ENCODE data around the gene GPATCH1.

GPATCH1 gene

GRCh38 chr19:33048806-33049676 lies 31.9 kb upstream of the GPATCH1 start:
- no peak for ATAC-seq (replicated peaks; ENCODE audit: extremely low read depth, poor library complexity, severe bottlenecking)
- Mint-ChIP-seq H3K27me3 (no peaks in the 10 kb centered on the region), H3K4me1 (no peaks in the 10 kb centered on the region), H3K36me3 (ENCODE audit: insufficient read depth) (no peaks in the 10 kb centered on the region), H3K27ac (ENCODE audit: low read depth) (no peak overlapping the region), H3K9me3 (no peaks in the 10 kb centered on the region), H3K4me3 (no peak overlapping the region)
- DNase-seq (ENCODE audit: low spot score in 2 of 2) = no peak

DNA sequence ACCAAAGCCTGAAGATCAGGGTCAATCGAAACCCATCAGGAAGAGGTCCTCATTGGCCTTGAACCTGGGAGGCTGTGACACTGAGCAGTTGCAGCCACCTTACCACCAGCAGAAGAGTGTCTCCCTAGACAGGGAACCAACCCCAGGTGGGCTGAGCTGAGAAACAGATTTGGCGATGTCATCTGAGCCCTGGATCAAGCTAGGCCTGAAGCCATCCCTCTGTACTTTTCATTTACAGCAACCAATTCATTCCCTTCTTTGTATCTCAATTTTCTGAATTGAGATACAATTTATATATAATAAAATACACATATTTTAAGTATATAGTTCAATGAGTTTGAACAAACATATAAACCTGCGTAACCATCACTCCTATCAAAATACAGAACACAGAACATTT lies 30.9 kb upstream of the GPATCH1 start:
- no peaks in the 10 kb centered on the region for H3K27me3 Mint-ChIP-seq
- no peak for ATAC-seq (replicated peaks; ENCODE audit: extremely low read depth, poor library complexity, severe bottlenecking)
- H3K4me1 Mint-ChIP-seq = no peaks in the 10 kb centered on the region
- no peaks in the 10 kb centered on the region for H3K36me3 Mint-ChIP-seq (ENCODE audit: insufficient read depth)
- H3K27ac Mint-ChIP-seq (ENCODE audit: low read depth) = no peak overlapping the region
- H3K4me3 Mint-ChIP-seq = no peak overlapping the region
- H3K9me3 Mint-ChIP-seq = no peaks in the 10 kb centered on the region
- no peak for DNase-seq (ENCODE audit: low spot score in 2 of 2)

- no peak for ATAC-seq (replicated peaks; ENCODE audit: extremely low read depth, poor library complexity, severe bottlenecking)
- H3K36me3 Mint-ChIP-seq (ENCODE audit: insufficient read depth) = no peaks in the 10 kb centered on the region
- DNase-seq (ENCODE audit: low spot score in 2 of 2) = no peak
- H3K4me3 Mint-ChIP-seq = no peak overlapping the region
- no peaks in the 10 kb centered on the region for H3K9me3 Mint-ChIP-seq
- H3K4me1 Mint-ChIP-seq = no peaks in the 10 kb centered on the region
- H3K27me3 Mint-ChIP-seq = no peaks in the 10 kb centered on the region
- H3K27ac Mint-ChIP-seq (ENCODE audit: low read depth) = no peak overlapping the region
Observed at GRCh38 chr19:33052352-33052972, 28.5 kb upstream of the GPATCH1 start.

DNA sequence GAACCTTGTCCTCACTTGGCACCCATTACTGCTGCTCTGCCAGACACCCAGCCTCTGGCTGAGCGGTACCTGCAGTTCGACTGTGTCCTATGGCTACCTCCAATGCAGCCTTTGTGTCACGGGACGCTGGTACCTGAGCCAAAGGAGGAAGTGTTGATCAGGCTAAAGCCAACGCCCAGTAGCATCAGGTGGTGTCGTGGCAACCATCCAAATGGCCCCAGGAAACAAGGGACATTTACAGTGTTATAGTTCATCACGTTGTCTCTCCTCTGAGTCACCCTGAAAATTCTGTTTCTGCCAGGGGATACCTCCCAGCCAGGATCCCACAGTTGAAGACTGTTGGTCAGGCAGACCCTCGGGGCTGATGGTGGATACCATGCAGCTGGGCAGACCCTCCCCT lies 26.4 kb upstream of the GPATCH1 start:
- Mint-ChIP-seq H3K4me3 (no peak overlapping the region), H3K27me3 (no peaks in the 10 kb centered on the region), H3K36me3 (ENCODE audit: insufficient read depth) (no peaks in the 10 kb centered on the region), H3K4me1 (no peaks in the 10 kb centered on the region), H3K27ac (ENCODE audit: low read depth) (no peak overlapping the region), H3K9me3 (no peaks in the 10 kb centered on the region)
- DNase-seq (ENCODE audit: low spot score in 2 of 2) (no peak), ATAC-seq (replicated peaks; ENCODE audit: extremely low read depth, poor library complexity, severe bottlenecking) (no peak)

DNA sequence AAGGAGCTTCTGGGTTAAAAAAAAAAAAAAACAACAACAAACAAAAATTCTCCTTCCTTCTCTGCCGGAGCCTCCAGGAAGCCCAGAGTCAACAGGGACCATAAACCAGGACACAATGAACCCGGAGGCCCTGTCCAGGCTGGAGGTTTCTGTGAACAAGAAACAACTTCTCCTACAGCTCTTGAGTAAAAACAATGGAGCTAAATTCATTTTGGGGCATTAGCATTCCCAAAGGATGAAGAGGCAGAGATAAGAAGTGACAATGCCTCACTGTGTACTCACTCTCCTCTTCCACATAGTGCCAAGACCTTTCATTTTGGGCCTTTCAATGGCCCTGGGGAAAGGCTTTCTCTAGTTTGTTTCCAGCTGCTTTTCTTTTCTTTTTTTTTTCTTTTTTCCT lies 25.3 kb upstream of the GPATCH1 start:
- ATAC-seq (replicated peaks; ENCODE audit: extremely low read depth, poor library complexity, severe bottlenecking) (no peak), DNase-seq (ENCODE audit: low spot score in 2 of 2) (no peak)
- Mint-ChIP-seq H3K27me3 (peaks cover 10% of the 10 kb centered on the region), H3K36me3 (ENCODE audit: insufficient read depth) (no peaks in the 10 kb centered on the region), H3K4me3 (no peak overlapping the region), H3K27ac (ENCODE audit: low read depth) (no peak overlapping the region), H3K9me3 (no peaks in the 10 kb centered on the region), H3K4me1 (no peaks in the 10 kb centered on the region)

GRCh38 chr19:33060586-33060985 lies 20.4 kb upstream of the GPATCH1 start:
- H3K27ac Mint-ChIP-seq (ENCODE audit: low read depth) = no peak overlapping the region
- no peaks in the 10 kb centered on the region for H3K4me1 Mint-ChIP-seq
- no peaks in the 10 kb centered on the region for H3K36me3 Mint-ChIP-seq (ENCODE audit: insufficient read depth)
- no peak for ATAC-seq (replicated peaks; ENCODE audit: extremely low read depth, poor library complexity, severe bottlenecking)
- H3K27me3 Mint-ChIP-seq = peaks cover 25% of the 10 kb centered on the region
- DNase-seq (ENCODE audit: low spot score in 2 of 2) = no peak
- H3K4me3 Mint-ChIP-seq = no peak overlapping the region
- H3K9me3 Mint-ChIP-seq = no peaks in the 10 kb centered on the region

GRCh38 chr19:33062902-33063301 lies 18.1 kb upstream of the GPATCH1 start:
- DNase-seq (ENCODE audit: low spot score in 2 of 2) (no peak), ATAC-seq (replicated peaks; ENCODE audit: extremely low read depth, poor library complexity, severe bottlenecking) (no peak)
- H3K9me3 Mint-ChIP-seq = no peaks in the 10 kb centered on the region
- no peaks in the 10 kb centered on the region for H3K4me1 Mint-ChIP-seq
- H3K36me3 Mint-ChIP-seq (ENCODE audit: insufficient read depth) = no peaks in the 10 kb centered on the region
- H3K27me3 Mint-ChIP-seq = peaks cover 32% of the 10 kb centered on the region
- H3K4me3 Mint-ChIP-seq = no peak overlapping the region
- H3K27ac Mint-ChIP-seq (ENCODE audit: low read depth) = no peak overlapping the region

DNA sequence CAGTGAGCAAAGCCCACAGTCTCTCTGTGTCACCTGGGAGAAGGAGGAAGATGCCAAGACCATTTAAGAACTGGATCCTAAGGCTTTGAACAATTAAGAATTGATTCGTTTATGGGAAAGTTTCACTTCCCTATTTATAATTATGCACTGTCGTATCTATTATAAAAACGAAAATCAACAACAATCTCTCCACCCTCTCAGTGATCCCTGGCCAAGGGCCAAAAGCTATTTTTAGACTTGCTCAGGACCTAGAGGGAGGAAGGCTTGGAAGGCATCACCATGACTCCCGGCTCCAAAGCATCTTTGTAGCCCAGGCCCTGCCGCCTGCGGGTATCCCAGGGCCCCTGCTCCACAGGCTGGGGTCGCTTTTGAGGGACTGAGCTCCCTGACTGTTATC lies 17.6 kb upstream of the GPATCH1 start:
- ATAC-seq (replicated peaks; ENCODE audit: extremely low read depth, poor library complexity, severe bottlenecking) (no peak), DNase-seq (ENCODE audit: low spot score in 2 of 2) (no peak)
- H3K27ac Mint-ChIP-seq (ENCODE audit: low read depth) = no peak overlapping the region
- no peak overlapping the region for H3K4me3 Mint-ChIP-seq
- H3K36me3 Mint-ChIP-seq (ENCODE audit: insufficient read depth) = no peaks in the 10 kb centered on the region
- H3K9me3 Mint-ChIP-seq = no peaks in the 10 kb centered on the region
- H3K27me3 Mint-ChIP-seq = peaks cover 32% of the 10 kb centered on the region
- no peaks in the 10 kb centered on the region for H3K4me1 Mint-ChIP-seq

- no peak overlapping the region for H3K27ac Mint-ChIP-seq (ENCODE audit: low read depth)
Observed at GRCh38 chr19:33063753-33064457, 17.1 kb upstream of the GPATCH1 start.

DNA sequence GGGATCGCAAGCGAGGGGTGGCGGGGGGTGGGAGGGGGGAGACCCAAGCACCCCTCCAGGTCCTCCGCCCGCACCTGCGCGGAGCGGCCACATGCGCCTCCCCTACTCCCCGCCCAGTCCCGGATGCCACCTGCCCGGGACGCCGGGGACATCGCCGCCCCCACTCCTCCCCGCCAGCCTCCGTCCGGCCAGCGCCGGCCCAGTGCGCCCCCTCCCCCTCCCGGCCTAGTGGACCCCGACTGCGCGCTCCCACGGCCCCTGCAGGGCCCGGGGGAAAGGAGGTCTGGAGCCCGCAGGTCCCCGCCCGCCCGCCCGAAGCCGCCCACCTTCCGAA lies 16.6 kb upstream of the GPATCH1 start:
- DNase-seq (ENCODE audit: low spot score in 2 of 2) (no peak), ATAC-seq (replicated peaks; ENCODE audit: extremely low read depth, poor library complexity, severe bottlenecking) (no peak)

More at GRCh38 chr19:33063753-33064457, 17.1 kb upstream of the GPATCH1 start:
- no peak for ATAC-seq (replicated peaks; ENCODE audit: extremely low read depth, poor library complexity, severe bottlenecking)
- Mint-ChIP-seq H3K27me3 (peaks cover 32% of the 10 kb centered on the region), H3K36me3 (ENCODE audit: insufficient read depth) (no peaks in the 10 kb centered on the region), H3K4me1 (no peaks in the 10 kb centered on the region), H3K9me3 (no peaks in the 10 kb centered on the region), H3K4me3 (peak overlapping the region; percentile 66)
- no peak for DNase-seq (ENCODE audit: low spot score in 2 of 2)

DNA sequence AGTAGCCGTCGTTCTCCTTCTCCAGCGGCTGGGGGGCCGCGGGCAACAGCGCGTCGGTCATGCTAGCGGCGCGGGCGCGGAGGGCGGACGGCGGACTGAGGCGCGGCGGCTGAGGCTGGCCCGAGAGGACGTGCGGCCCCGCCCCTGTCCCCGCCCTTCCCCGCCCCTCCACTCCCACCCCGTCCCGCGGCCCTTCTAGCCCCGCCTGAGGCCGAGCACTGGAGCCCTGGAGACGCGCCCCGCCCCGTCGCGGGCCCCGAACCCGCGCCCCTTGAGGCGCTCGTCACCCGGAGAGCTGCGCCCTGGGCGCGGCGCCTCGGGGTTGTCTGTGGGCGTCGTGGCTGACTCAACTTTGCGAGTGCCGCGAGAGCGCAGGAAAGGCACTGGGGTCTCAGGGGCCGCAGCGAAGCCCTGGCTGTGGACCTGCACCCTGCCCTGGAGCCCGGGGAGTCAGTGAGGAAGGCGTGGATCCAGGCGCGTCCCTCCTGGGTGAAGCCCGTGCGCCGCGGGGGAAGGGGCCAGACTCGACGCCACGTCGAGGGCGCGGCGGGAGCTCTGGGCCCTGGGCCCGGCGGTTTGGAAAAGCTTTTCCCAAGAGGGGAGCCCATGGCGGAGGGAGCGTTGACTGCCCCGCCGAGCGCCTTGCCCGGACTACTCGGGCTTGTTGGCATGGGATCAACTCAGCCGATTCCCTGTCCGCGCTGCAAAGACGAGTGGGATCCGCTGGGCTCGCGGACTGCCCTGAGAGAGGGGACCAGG lies 16.0 kb upstream of the GPATCH1 start, which contains the start of gene RHPN2:
Gene RHPN2 (minus strand): TSS at position 97 of the 759 bp plus-strand sequence. CDS start 36 bp downstream, at position 61.
- no peak for ATAC-seq (replicated peaks; ENCODE audit: extremely low read depth, poor library complexity, severe bottlenecking)
- H3K36me3 Mint-ChIP-seq (ENCODE audit: insufficient read depth) = no peaks in the 10 kb centered on the region
- DNase-seq (ENCODE audit: low spot score in 2 of 2) = no peak
- H3K27me3 Mint-ChIP-seq = peaks cover 29% of the 10 kb centered on the region
- no peak within 1 kb of the TSS for H3K27ac Mint-ChIP-seq (ENCODE audit: low read depth)
- peak within 1 kb of the TSS; percentile 66 for H3K4me3 Mint-ChIP-seq
- H3K4me1 Mint-ChIP-seq = no peaks in the 10 kb centered on the region
- H3K9me3 Mint-ChIP-seq = no peaks in the 10 kb centered on the region

More for the DNA sequence above, 16.6 kb upstream of the GPATCH1 start:
- Mint-ChIP-seq H3K4me3 (peak overlapping the region; percentile 66), H3K27ac (ENCODE audit: low read depth) (no peak overlapping the region), H3K4me1 (no peaks in the 10 kb centered on the region), H3K9me3 (no peaks in the 10 kb centered on the region), H3K36me3 (ENCODE audit: insufficient read depth) (no peaks in the 10 kb centered on the region), H3K27me3 (peaks cover 32% of the 10 kb centered on the region)

DNA sequence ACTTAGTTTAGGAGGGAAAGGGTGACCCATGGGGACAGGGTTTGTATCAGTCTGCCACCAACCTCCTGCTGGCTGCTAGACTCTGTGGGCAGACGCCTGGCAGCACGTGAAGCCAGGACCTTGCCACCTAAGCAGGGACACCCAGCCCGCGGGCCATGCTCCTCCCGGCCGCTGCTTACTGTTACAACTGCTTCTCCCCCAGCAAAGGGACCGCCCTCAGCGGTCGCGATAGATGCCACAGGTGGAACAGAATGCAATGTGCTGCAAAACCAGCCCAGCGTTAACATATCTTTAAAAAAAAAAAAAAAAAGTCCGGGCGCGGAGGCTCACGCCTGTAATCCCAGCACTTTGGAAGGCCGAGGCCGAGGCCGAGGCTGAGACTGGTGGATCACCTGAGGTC lies 14.4 kb upstream of the GPATCH1 start:
- ATAC-seq (replicated peaks; ENCODE audit: extremely low read depth, poor library complexity, severe bottlenecking) (no peak), DNase-seq (ENCODE audit: low spot score in 2 of 2) (no peak)
- no peaks in the 10 kb centered on the region for H3K4me1 Mint-ChIP-seq
- H3K27me3 Mint-ChIP-seq = peaks cover 18% of the 10 kb centered on the region
- H3K36me3 Mint-ChIP-seq (ENCODE audit: insufficient read depth) = no peaks in the 10 kb centered on the region
- peak overlapping the region; percentile 36 for H3K4me3 Mint-ChIP-seq
- no peak overlapping the region for H3K27ac Mint-ChIP-seq (ENCODE audit: low read depth)
- no peaks in the 10 kb centered on the region for H3K9me3 Mint-ChIP-seq

Data from central memory CD8-positive, alpha-beta T cell (primary cell).